Transverse colon (tissue), 4 donors: Measurements from ENCODE around the gene NFKB2. TPM values are rescaled to one million over a fixed set of nuclear protein-coding genes. Genes with fewer than 3 reads are reported as not detected.
A peak's percentile ranks its signal among the peaks of the same experiment; 100 is the strongest.

Experiments
- DNase-seq: peaks from one replicate; pipeline ENCODE4 v3.0.0-alpha.2; 2019
- H3K27ac ChIP-seq, 4 donors: fragments of 200-600 bp; sonication (generic); 2 replicates each; pipeline ENCODE4 v1.5.1; 2016 to 2018; ENCODE audit warnings: inconsistent platforms in 4 of 4
- H3K27me3 ChIP-seq: fragments of 200-600 bp; sonication (generic); 2 replicates; pipeline ENCODE4 v1.5.1; 2017; ENCODE audit warnings: inconsistent platforms
- H3K36me3 ChIP-seq, 4 donors: fragments of 200-600 bp; sonication (generic); 2 replicates each; pipeline ENCODE4 v1.5.1; 2017 to 2019; ENCODE audit warnings: inconsistent platforms in 4 of 4
- H3K4me1 ChIP-seq, 4 donors: fragments of 200-600 bp; sonication (generic); 2 replicates each; pipeline ENCODE4 v1.5.1; 2017 to 2020; ENCODE audit warnings: inconsistent platforms in 4 of 4
- H3K4me3 ChIP-seq, 4 donors: fragments of 200-600 bp; sonication (generic); 1 replicate in 1 of 4; 2 replicates in 3 of 4; pipeline versions ENCODE4 v1.5.1 to v1.6.1; 2017 to 2019; ENCODE audit warnings: inconsistent platforms in 4 of 4
- H3K9me3 ChIP-seq, 2 donors: fragments of 200-600 bp; sonication (generic); 2 replicates each; pipeline ENCODE4 v1.5.1; 2017 to 2019; ENCODE audit warnings: inconsistent platforms in 2 of 2
- CTCF ChIP-seq, 5 experiments: fragments of 200-600 bp in 3 of 5; fragments of 450-650 bp in 2 of 5; sonication (generic) in 3 of 5; IDR thresholded peaks; 1 replicate in 2 of 5; 2 replicates in 3 of 5; pipeline ENCODE4 v1.5.1; 2016 to 2017; ENCODE audit warnings: antibody characterized with exemption in 5 of 5, inconsistent platforms in 3 of 5, mild to moderate bottlenecking in 2 of 5, moderate library complexity in 1 of 5
- EP300 ChIP-seq: sonication (generic); formaldehyde crosslinking; IDR thresholded peaks from one replicate; pipeline ENCODE4 v1.6.1; 2017; ENCODE audit warnings: antibody characterized with exemption, low read depth
- POLR2A ChIP-seq: fragments of 450-650 bp; IDR thresholded peaks from one replicate; pipeline ENCODE4 v1.6.1; 2016; ENCODE audit warnings: antibody characterized with exemption, mild to moderate bottlenecking, moderate library complexity
- POLR2AphosphoS5 ChIP-seq, 3 donors: sonication (generic); formaldehyde crosslinking; IDR thresholded peaks; one replicate each; pipeline ENCODE4 v1.6.1; 2016; ENCODE audit warnings: antibody characterized with exemption in 3 of 3
- WGBS, 2 donors: methylation state at CpG; one replicate each; pipeline ENCODE4 v1.1.5; 2018; ENCODE audit warnings: low coverage in 1 of 2; 5-methylcytosine and 5-hydroxymethylcytosine counted together
- in situ Hi-C, 4 donors: fragments of 200-750 bp; cut with MboI; loops; one replicate each; pipeline versions ENCODE4 v1.15.0 to v1.15.1; 2017; ENCODE audit warnings: low sequenced_read_pairs in 3 of 4, low pct_ligation_motif_present in 1 of 4, low pct_unique_long_range_greater_than_20kb in 1 of 4
- intact Hi-C: fragments of 100-400 bp; cut with DNase I; formaldehyde crosslinking; loops from one replicate; pipeline ENCODE4 v1.15.1; 2023; ENCODE audit warnings: low total_unique reads
- total RNA-seq, 4 donors: library from RNA; depleted of rRNA; stranded (reverse); fragments of >200 nt; gene quantifications; one replicate each; pipeline ENCODE4 v1.1.0, GENCODE V29; 2016

The NFKB2 gene
- total RNA-seq, 4 donors from 2014 or later: 4.4 to 24.5 (median 17.8) TPM

GRCh38 chr10:102394079-102394800 lies 1.3 kb upstream of the NFKB2 start:
- in situ Hi-C loops: loop anchor here in 1 of 4 donors (25.0 kb wide), 1 partner anchor 193 kb away; no protein-coding TSS in a partner anchor
- Histone ChIP-seq H3K4me1 (peaks cover 12 to 39% (median 28%) of the 10 kb centered on the region in 4 donors), H3K27me3 (no peaks in the 10 kb centered on the region), H3K9me3 (no peaks in the 10 kb centered on the region), H3K4me3 (peak overlapping the region; percentile 57 to 85 (median 62)), H3K27ac (peak overlapping the region; percentile 94 to 99 (median 98)), H3K36me3 (no peaks in the 10 kb centered on the region)
- peak; percentile 97 for DNase-seq
- TF ChIP-seq CTCF (IDR thresholded peaks at IDR 0.05): peak in 4 of 5 experiments; percentile 4 to 99 (median 98)
- peak; percentile 50 for TF ChIP-seq EP300
- peak; percentile 85 for TF ChIP-seq POLR2A
- TF ChIP-seq POLR2AphosphoS5 (IDR thresholded peaks at IDR 0.05): peak; percentile 74 to 93 (median 81)
- intact Hi-C loops: loop anchor here (1.0 to 10.0 kb wide), 3 partner anchors 27 to 191 kb away; no protein-coding TSS in a partner anchor
- WGBS, 2 donors: 0% methylated on average over 47 of the region's 71 CpGs; no CpG with 5 or more reads in 1 of the 2 donors

- Histone ChIP-seq H3K9me3 (no peaks in the 10 kb centered on the region), H3K36me3 (no peaks in the 10 kb centered on the region), H3K4me1 (peaks cover 16 to 44% (median 33%) of the 10 kb centered on the region in 4 donors), H3K27ac (peak overlapping the region; percentile 94 to 99 (median 98)), H3K4me3 (peak overlapping the region; percentile 57 to 85 (median 62)), H3K27me3 (no peaks in the 10 kb centered on the region)
- no peak for TF ChIP-seq POLR2A
- TF ChIP-seq POLR2AphosphoS5 (IDR thresholded peaks at IDR 0.05): no peak
- no peak for TF ChIP-seq EP300
- no peak for TF ChIP-seq CTCF (IDR thresholded peaks at IDR 0.05)
- no peak for DNase-seq
- WGBS, 2 donors: 0% methylated on average over 3 to 29 of the region's 35 CpGs
- in situ Hi-C loops: loop anchor here in 1 of 4 donors (25.0 kb wide), 1 partner anchor 192 kb away; no protein-coding TSS in a partner anchor
- intact Hi-C loops: loop anchor here (1.0 to 10.0 kb wide), 3 partner anchors 26 to 190 kb away; no protein-coding TSS in a partner anchor
Measured at GRCh38 chr10:102394801-102395399, 605 bp upstream of the NFKB2 start.

- TF ChIP-seq CTCF (IDR thresholded peaks at IDR 0.05) (no peak), EP300 (no peak), POLR2A (no peak), POLR2AphosphoS5 (IDR thresholded peaks at IDR 0.05) (no peak)
- peaks cover 19 to 49% (median 35%) of the 10 kb centered on the region in 4 donors for H3K4me1 ChIP-seq
- H3K27ac ChIP-seq: peak overlapping the region; percentile 94 to 99 (median 98)
Measured at GRCh38 chr10:102396317-102396650, 779 bp downstream of the NFKB2 start.

GRCh38 chr10:102396730-102397151 lies 1.2 kb downstream of the NFKB2 start:
- Histone ChIP-seq H3K4me1 (peaks cover 19 to 49% (median 35%) of the 10 kb centered on the region in 4 donors), H3K9me3 (no peaks in the 10 kb centered on the region), H3K4me3 (peak overlapping the region in 2 of 4 donors; percentile 61 to 85), H3K27me3 (no peaks in the 10 kb centered on the region), H3K27ac (peak overlapping the region; percentile 94 to 99 (median 98)), H3K36me3 (no peaks in the 10 kb centered on the region)
- no peak for DNase-seq
- in situ Hi-C loops: loop anchor here in 1 of 4 donors (25.0 kb wide), 1 partner anchor 191 kb away; no protein-coding TSS in a partner anchor
- 71% methylated on average over 12 of the region's 12 CpGs; no CpG with 5 or more reads in 1 of the 2 donors for WGBS, 2 donors
- intact Hi-C loops: loop anchor here (10.0 kb wide), 1 partner anchor 188 kb away; no protein-coding TSS in a partner anchor
- TF ChIP-seq POLR2A (no peak), CTCF (IDR thresholded peaks at IDR 0.05) (no peak), EP300 (no peak), POLR2AphosphoS5 (IDR thresholded peaks at IDR 0.05) (no peak)

More at GRCh38 chr10:102396317-102396650, 779 bp downstream of the NFKB2 start:
- in situ Hi-C loops (loop anchor here in 1 of 4 donors (25.0 kb wide), 1 partner anchor 191 kb away; no protein-coding TSS in a partner anchor), intact Hi-C loops (loop anchor here (10.0 kb wide), 1 partner anchor 189 kb away; no protein-coding TSS in a partner anchor)
- peak overlapping the region; percentile 57 to 85 (median 60) for H3K4me3 ChIP-seq
- no peaks in the 10 kb centered on the region for H3K27me3 ChIP-seq
- DNase-seq: no peak
- no peaks in the 10 kb centered on the region for H3K36me3 ChIP-seq
- no peaks in the 10 kb centered on the region for H3K9me3 ChIP-seq
- WGBS, 2 donors: 29% methylated on average over 4 of the region's 4 CpGs; no CpG with 5 or more reads in 1 of the 2 donors
